Ectodermal cell (in vitro differentiated cells): Measurements from ENCODE around the gene WWC2.

ENCODE experiments used
- H3K27ac ChIP-seq: 2 replicates; pipeline ENCODE4 v1.7.0; 2013; ENCODE audit warnings: mild to moderate bottlenecking, low read depth, low read length; ENCODE audit not compliant: insufficient read depth, poor library complexity, severe bottlenecking
- H3K27me3 ChIP-seq: 2 replicates; pipeline ENCODE4 v1.7.0; 2013; ENCODE audit warnings: mild to moderate bottlenecking, low read length; ENCODE audit not compliant: insufficient read depth, control insufficient read depth, poor library complexity, severe bottlenecking
- H3K36me3 ChIP-seq: one replicate; pipeline ENCODE4 v1.7.0; 2013; ENCODE audit warnings: low read length; ENCODE audit not compliant: control insufficient read depth, insufficient read depth
- H3K4me1 ChIP-seq: one replicate; pipeline ENCODE4 v1.7.0; 2013; ENCODE audit warnings: low read length; ENCODE audit not compliant: control insufficient read depth, insufficient read depth
- H3K4me3 ChIP-seq: 2 replicates; pipeline ENCODE4 v1.7.0; 2013; ENCODE audit warnings: low read depth, low read length, control low read depth; ENCODE audit not compliant: insufficient read depth
- H3K9me3 ChIP-seq: 2 replicates; pipeline ENCODE4 v1.7.0; 2013; ENCODE audit warnings: mild to moderate bottlenecking, low read length, moderate library complexity; ENCODE audit not compliant: control insufficient read depth
- WGBS, 2 experiments: methylation state at CpG; one replicate each; pipeline ENCODE4 v1.1.7; 2013; ENCODE audit warnings: missing lambda C conversion rate in 2 of 2; 5-methylcytosine and 5-hydroxymethylcytosine counted together

WWC2 gene

DNA sequence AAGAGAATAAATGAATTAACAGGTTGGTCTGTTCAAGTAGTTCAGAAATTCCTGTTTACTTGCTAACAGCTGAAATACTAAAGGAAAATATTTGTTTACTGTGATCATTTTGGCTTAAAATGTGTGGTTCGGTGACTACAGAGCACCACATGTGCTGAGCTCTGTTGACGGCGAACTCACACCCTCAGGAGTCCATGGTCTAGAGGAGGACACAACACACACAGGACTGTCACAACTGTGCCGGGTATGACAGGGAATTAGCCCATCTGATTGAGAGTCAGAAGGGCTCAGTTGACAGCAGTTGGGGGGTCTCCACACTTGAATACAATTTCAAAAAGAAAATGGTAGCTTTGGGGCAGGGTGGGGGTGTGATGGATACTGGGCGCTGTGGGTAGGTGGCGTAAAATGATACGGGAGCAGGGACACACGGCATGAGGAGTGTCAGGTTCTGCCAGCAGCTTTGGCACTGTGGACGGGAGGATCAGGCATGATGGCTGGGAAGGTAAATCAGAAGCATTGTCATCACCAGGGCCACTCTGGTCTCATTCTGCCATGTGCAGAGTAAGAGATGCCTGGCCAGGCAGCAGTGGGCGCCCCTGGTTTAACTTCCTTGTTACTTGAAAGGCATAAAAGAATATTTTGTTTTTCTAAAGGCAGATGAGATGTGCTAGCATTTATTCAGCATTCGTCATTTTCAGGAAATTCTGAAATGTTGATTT is 187.7 kb downstream of the WWC2 start:
- H3K4me1 ChIP-seq, result no peaks in the 10 kb centered on the region
- no peak overlapping the region for H3K4me3 ChIP-seq
- whole genome bisulfite sequencing, 2 experiments, result 97% methylated on average over 11 of the region's 11 CpGs
- no peak overlapping the region for H3K27ac ChIP-seq
- H3K9me3 ChIP-seq, result no peaks in the 10 kb centered on the region
- H3K27me3 ChIP-seq, result no peaks in the 10 kb centered on the region
- H3K36me3 ChIP-seq, result peaks cover 28% of the 10 kb centered on the region

DNA sequence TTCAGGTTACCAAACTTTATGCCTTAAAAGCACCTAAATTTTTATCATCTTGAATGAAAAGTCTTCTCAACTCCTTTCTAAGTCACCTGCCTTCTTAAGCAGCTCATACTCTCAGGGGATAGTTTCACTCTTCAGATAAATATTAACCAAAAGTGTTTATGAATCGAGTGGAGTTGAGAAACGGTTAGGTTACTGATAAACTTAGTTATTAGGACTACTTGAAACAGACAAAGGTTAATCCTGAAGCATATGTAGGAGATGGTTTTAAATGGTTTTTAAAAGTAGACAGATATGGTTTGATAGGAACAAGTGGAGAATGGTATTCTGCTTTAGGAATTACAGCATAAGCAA is 188.2 kb downstream of the WWC2 start:
- Histone ChIP-seq H3K4me1 (no peaks in the 10 kb centered on the region), H3K9me3 (no peaks in the 10 kb centered on the region), H3K27me3 (no peaks in the 10 kb centered on the region), H3K4me3 (no peak overlapping the region), H3K36me3 (peaks cover 28% of the 10 kb centered on the region), H3K27ac (no peak overlapping the region)
- 95 to 98% methylated on average over 2 of the region's 2 CpGs for WGBS, 2 experiments

DNA sequence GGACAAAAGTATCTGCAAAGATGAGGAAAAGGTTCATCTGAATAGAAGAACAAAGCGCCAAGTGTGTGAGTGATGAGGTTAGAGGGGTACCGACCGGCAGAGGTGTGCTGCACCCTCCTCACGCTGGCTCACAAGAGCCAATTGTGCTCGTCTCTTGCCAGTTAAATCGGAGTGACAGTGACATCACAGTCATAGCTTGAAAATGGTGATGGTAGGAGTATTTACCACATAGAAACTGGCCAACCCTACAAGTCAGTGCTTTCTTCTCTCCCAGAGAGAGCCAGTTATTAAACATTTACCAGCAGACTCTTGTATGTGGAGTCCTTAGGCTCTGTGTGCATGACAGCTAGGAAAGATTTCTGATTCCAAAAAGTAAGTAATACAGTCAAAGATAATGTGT is 188.6 kb downstream of the WWC2 start:
- Histone ChIP-seq H3K4me3 (no peak overlapping the region), H3K36me3 (peaks cover 28% of the 10 kb centered on the region), H3K27me3 (no peaks in the 10 kb centered on the region), H3K27ac (no peak overlapping the region), H3K9me3 (no peaks in the 10 kb centered on the region), H3K4me1 (no peaks in the 10 kb centered on the region)
- 94 to 95% methylated on average over 5 to 6 of the region's 6 CpGs for WGBS, 2 experiments

DNA sequence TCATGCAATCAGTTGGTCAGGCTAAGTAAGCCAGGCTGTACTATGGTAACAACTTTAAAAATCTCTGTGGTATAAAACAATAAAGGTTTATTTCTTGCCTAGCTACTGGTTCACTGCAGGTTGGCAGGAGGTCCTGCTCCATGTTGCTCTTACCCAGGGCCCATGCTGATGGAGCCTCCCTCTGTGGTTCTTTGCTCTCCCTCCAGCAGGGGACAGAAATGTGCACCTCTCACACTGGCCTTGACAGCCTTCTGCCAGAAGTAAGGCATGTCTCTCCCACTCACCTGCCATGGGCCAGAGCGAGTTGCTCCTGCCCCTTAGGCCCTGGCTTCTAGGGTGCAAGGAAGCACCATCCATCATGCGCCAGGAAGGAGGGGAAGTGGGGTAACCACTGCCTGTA is 189.9 kb downstream of the WWC2 start:
- no peaks in the 10 kb centered on the region for H3K9me3 ChIP-seq
- peaks cover 28% of the 10 kb centered on the region for H3K36me3 ChIP-seq
- WGBS, 2 experiments, result 94 to 95% methylated on average over 2 of the region's 2 CpGs

DNA sequence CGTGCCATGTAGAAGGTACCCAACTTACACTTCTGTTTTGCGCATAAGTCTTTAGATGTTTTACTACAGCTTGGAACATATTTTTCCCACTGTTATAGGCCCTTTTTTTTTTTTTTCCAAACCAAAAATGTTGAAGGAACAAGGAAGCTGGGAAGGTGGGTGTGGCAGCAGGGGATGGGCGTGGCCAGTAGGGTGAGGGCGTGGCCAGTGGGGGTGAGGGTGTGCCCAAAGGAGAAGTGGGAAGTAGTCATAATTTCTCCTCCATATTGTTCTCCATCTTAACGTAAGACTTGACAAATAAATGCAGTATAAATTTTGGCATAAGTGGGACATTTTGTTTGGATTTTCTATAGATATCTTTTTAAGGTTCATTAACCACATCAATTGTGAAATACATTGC is 190.6 kb downstream of the WWC2 start:
- H3K36me3 ChIP-seq, result peaks cover 23% of the 10 kb centered on the region
- no peaks in the 10 kb centered on the region for H3K9me3 ChIP-seq
- H3K4me3 ChIP-seq, result no peak overlapping the region
- WGBS, 2 experiments, result 85 to 100% methylated on average over 4 to 5 of the region's 5 CpGs
- H3K27ac ChIP-seq, result no peak overlapping the region
- no peaks in the 10 kb centered on the region for H3K4me1 ChIP-seq
- no peaks in the 10 kb centered on the region for H3K27me3 ChIP-seq

More for the DNA sequence above, 189.9 kb downstream of the WWC2 start:
- H3K4me3 ChIP-seq, result no peak overlapping the region
- H3K4me1 ChIP-seq, result no peaks in the 10 kb centered on the region
- no peaks in the 10 kb centered on the region for H3K27me3 ChIP-seq
- no peak overlapping the region for H3K27ac ChIP-seq

DNA sequence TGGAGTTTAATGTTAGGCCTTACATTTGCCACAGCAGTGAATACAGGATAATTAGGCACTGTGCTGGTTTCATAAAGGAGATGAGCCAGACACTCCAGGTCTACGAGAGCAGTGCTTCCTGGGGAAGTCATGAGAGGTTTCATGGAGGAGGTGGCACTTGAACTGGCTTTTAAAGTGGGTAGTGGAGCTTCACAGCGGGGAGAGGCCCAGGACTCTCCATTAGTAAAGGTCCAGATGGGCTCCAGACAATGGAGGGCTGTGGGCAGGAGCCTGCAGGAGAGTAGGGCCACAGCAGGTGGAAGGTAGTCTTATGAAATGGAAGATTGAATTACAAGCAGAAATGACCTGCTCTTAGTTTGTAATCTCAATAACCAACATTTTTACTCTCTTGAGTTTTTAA is 192.0 kb downstream of the WWC2 start:
- Histone ChIP-seq H3K9me3 (no peaks in the 10 kb centered on the region), H3K27ac (no peak overlapping the region), H3K4me1 (no peaks in the 10 kb centered on the region), H3K36me3 (peaks cover 19% of the 10 kb centered on the region), H3K4me3 (no peak overlapping the region), H3K27me3 (no peaks in the 10 kb centered on the region)
- WGBS, 2 experiments, result 88 to 90% methylated on average over 2 of the region's 2 CpGs

DNA sequence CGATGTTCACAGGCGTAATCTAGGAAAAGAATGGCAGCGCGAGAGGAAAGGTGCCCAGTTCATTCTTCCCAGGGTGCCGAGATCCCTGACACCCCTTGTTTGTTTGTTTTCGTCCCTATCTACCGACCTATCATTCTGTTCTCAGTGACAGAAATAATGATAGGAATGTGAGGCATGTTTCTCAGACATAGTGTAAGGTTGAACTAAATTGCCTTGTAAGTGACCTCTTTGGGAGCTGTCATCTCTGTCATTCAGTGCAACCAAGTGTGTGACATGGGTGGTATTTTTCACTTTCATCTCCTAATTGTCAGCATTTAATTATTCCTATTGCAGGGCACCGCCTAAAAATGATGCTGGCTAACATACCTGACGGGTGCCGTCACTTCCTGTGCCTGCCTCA is 196.7 kb downstream of the WWC2 start:
- no peak overlapping the region for H3K4me3 ChIP-seq
- WGBS, 2 experiments, result 88 to 89% methylated on average over 10 of the region's 10 CpGs
- no peak overlapping the region for H3K27ac ChIP-seq
- H3K4me1 ChIP-seq, result no peaks in the 10 kb centered on the region
- H3K36me3 ChIP-seq, result no peaks in the 10 kb centered on the region
- H3K9me3 ChIP-seq, result no peaks in the 10 kb centered on the region
- no peaks in the 10 kb centered on the region for H3K27me3 ChIP-seq

DNA sequence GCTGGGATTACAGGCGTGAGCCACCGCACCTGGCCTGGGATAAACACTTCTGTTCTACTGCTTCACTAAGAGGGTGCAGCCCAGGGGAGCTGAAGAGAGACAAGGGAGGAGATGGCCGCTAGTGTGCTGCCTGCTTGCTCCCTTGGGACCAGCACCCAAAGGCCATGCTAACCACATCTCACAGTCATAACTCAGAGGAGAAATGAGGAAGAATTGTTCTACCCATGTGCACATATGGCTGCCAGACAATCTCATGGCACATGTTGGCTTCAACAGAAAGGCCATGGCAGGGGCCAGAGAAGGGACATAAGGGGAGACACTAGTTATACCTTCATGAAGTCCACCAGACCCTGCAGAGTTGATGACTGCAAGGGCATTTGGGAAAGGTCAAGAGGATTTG is 198.6 kb downstream of the WWC2 start:
- H3K36me3 ChIP-seq, result no peaks in the 10 kb centered on the region
- H3K9me3 ChIP-seq, result no peaks in the 10 kb centered on the region
- WGBS, 2 experiments, result 86 to 97% methylated on average over 3 of the region's 3 CpGs

DNA sequence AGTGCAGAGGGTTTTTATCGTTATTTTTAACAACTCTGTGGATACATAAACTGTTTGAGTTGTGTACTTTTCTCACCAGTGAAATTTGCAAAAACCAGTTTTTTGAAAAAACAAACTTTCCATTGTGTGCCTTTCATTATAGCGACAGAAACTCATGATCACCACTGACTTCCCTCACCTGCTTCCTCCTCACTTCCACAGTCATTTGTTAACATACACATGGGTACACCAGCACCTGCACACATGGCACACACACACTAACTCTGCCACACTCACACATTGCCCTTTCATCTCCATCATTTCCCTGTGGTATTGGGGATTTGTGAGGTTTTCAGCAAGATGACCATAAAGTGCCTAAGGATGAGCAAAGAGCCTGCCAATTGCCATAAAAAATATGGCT is 200.4 kb downstream of the WWC2 start:
- no peaks in the 10 kb centered on the region for H3K36me3 ChIP-seq
- H3K4me1 ChIP-seq, result no peaks in the 10 kb centered on the region
- 85 to 98% methylated on average over 1 to 2 of the region's 2 CpGs for WGBS, 2 experiments
- H3K27ac ChIP-seq, result no peak overlapping the region
- no peaks in the 10 kb centered on the region for H3K27me3 ChIP-seq
- no peaks in the 10 kb centered on the region for H3K9me3 ChIP-seq
- no peak overlapping the region for H3K4me3 ChIP-seq

More for the DNA sequence above, 198.6 kb downstream of the WWC2 start:
- no peak overlapping the region for H3K4me3 ChIP-seq
- H3K4me1 ChIP-seq, result no peaks in the 10 kb centered on the region
- H3K27me3 ChIP-seq, result no peaks in the 10 kb centered on the region
- H3K27ac ChIP-seq, result no peak overlapping the region

DNA sequence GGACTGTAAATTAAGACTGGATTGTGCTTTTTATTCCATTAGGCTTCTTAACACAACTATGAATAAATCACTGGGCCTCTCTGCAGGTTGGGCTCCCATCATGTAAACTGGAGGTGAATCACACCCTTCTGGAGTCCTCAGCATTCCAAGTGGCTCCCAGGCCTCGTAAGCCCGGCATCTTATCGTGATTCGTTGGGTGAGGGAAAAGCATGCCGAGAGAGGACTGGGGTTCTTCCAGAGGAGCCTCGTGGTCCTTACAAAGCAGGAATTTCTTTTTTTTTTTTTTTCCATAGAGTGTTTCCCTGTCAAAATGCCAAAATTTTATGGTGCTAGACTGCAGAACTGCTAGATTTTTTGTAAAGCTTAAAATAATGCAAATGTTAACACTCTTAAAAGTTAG is 201.0 kb downstream of the WWC2 start:
- WGBS, 2 experiments, result 96% methylated on average over 6 of the region's 6 CpGs
- Histone ChIP-seq H3K9me3 (no peaks in the 10 kb centered on the region), H3K4me3 (no peak overlapping the region), H3K36me3 (no peaks in the 10 kb centered on the region), H3K27ac (no peak overlapping the region), H3K27me3 (no peaks in the 10 kb centered on the region), H3K4me1 (no peaks in the 10 kb centered on the region)

DNA sequence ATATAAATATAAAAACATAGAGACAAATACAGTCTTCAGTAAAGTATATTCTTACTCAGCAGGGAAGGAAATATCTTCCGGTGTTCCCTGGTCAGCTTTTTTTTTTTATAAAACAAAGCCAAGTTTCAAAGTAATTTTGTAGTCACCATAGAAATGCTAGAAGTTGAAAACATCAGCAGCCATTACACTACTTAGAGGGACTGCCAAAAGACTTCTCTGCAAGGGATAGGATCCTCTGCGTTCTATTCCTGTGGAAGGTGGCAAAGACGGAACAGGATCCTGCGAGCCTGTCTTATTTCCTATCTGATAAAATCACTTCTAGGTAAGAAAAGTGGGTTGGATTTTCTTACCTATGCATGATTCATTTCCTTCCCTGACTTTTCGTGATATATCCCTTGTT is 201.6 kb downstream of the WWC2 start:
- Histone ChIP-seq H3K9me3 (no peaks in the 10 kb centered on the region), H3K4me1 (no peaks in the 10 kb centered on the region), H3K27me3 (no peaks in the 10 kb centered on the region), H3K27ac (no peak overlapping the region), H3K36me3 (no peaks in the 10 kb centered on the region), H3K4me3 (no peak overlapping the region)
- WGBS, 2 experiments, result 93 to 99% methylated on average over 3 to 4 of the region's 5 CpGs
